Endometrial microvascular endothelial cells (primary cell): ENCODE measurements around the gene GDI1. TPM values are rescaled to one million over a fixed set of nuclear protein-coding genes. Genes with fewer than 3 reads are reported as not detected.

Experiments used
- in situ Hi-C: cut with HindIII; loops from 2 replicates; pipeline ENCODE4 v1.10.0; 2017; ENCODE audit warnings: low sequenced_read_pairs, low pct_unique_long_range_greater_than_20kb; ENCODE audit errors: inconsistent ontology term
- total RNA-seq: library from RNA; depleted of rRNA; stranded (reverse); fragments of >200 nt; gene quantifications from one replicate; pipeline ENCODE4 v1.2.3, GENCODE V29; 2015; ENCODE audit errors: inconsistent ontology term

GDI1 gene
- total RNA-seq, 1 donor from 2014 or later = 110 TPM

DNA sequence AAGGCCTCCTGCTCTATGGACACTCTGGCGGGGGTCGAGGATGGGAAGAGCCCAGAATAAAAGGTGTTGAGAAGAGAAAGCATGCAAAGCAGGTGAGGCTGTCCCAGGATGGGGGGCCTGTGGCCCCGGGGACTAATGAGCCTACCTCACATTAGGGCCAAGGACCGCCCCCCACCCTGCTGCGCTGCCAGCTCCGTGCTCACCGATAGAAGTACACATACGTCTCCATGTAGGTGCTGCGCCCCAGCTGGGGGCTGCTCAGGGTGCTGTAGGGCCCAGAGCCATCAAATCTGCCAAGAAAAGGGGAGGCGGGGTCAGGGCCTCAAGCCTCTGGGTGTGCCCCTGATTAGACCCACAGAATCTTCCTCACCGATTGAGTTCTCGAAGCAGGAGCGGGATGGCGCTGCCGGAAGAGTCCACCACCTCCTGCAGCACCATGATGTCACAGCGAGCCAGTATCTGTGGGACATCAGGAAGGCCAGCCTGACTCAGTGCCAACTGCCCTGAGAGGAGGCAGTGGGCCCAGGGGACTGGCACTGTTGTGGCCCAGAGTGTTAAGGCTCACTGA, 32.2 kb upstream of the GDI1 start:
- in situ Hi-C loops = no loop called here

DNA sequence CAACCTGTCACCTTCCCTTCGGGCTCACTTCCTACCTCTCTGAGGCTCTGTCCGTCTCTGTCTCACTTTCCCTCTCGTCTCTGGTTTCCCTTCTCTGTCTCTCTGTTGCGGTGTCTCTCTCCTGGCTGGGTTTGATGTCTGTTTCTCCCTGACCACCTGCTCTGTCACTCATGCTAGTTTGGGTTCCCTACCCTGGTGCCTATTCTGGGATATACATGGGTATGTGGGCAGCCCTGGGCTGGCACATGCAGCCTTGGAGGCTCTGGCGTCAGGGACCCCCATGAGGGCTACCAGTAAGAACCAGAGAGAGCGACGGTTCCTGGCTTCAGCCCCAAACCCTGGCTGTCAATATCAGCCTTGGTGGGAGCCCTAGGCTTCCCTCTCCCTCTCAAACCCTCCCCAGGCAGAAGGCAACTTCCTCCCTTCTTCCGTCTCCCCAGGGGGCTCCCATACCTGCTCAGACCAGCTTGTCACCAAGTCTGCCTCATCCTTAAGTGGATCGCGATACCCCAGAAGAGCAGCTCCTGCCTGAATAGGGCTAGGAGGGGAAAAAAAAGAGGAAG, 28.2 kb upstream of the GDI1 start:
- in situ Hi-C loops = no loop called here

DNA sequence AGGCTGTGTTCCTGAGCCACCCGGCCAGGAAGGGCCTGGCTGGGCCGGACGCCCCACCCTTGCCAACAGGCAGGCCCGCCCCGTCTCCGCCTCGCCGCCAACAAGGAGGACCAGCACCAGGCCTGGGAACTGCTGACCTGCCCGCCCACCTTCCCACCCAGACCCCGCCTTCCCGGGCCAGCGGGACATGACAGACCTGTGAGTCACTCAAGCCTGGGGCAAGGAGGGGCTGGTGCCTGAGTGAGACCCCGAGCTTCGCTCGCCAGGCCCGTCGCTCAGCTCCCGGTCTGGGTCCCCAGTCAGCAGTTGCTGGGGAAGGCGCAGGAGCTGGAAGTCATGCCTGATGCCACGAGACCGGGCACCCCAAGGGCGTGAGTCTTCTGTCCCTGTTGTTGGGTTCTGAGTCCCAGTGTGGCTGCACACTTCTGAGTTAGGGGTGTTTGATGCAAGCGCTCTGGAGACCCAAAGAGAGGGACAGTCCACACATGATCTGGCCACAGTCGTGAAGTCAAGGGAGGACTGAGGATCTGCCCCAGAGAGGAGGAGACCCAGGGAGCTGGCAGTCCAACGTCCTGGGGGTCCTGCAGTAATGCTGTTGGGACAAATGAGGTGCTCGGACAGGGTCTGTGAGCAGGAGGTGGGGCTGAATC, 27.6 kb upstream of the GDI1 start, which contains the start of gene DNASE1L1:
TSS of gene DNASE1L1 (minus strand) at position 33 of the 650 bp plus-strand sequence. CDS start 3,686 bp downstream, outside the sequence.
- in situ Hi-C loops = no loop called here

DNA sequence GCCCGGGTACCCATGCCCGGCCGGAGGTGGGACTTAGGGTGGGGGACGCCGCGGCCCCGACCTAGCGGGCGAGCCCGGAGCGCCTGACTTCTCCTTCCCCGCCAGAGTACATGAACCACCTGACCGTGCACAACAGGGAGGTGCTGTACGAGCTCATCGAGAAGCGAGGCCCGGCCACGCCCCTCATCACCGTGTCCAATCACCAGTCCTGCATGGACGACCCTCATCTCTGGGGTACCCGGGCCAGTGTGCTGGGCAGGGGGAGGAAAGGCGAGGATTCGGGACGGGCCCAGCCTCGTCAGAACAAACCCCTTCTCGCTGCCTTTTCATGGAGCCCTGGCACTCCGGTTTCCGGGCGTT, 25.0 kb upstream of the GDI1 start:
- in situ Hi-C loops = no loop called here

DNA sequence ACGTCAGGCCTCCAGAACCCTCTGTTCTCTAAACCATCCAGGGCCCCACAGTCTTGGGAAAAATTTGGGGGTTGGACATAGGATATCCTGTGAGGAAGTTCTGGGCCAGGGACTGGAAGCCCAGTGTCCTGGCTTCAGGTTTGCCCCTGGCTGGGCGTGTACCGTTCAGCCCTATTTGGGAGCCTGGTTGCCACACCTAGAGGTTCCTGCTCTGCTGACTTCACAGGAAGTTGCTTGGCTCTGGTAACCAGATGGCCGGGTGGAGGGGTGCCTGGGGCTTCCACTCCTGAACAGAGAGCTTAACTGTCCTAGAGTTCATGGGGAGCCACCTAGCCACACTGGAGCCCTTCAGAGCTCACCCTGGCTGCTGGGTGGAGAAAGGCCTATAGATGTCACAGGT, 24.5 kb upstream of the GDI1 start:
- in situ Hi-C loops = no loop called here

DNA sequence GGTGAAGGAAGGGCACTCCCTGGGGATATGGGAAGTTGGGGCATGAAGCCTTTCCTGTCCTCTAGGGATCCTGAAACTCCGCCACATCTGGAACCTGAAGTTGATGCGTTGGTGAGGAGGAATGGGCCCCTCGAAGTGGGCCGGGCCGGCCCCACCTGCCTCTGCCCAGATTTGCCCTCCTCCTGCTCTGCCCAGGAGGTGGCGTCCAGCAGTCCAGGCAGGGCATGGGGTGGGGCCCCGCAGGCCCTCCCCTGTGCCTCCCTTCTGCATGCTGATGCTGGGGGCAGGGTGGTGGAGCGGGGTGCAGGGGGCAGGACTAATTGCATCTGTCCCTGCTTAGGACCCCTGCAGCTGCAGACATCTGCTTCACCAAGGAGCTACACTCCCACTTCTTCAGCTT, 23.8 kb upstream of the GDI1 start:
- in situ Hi-C loops = no loop called here

DNA sequence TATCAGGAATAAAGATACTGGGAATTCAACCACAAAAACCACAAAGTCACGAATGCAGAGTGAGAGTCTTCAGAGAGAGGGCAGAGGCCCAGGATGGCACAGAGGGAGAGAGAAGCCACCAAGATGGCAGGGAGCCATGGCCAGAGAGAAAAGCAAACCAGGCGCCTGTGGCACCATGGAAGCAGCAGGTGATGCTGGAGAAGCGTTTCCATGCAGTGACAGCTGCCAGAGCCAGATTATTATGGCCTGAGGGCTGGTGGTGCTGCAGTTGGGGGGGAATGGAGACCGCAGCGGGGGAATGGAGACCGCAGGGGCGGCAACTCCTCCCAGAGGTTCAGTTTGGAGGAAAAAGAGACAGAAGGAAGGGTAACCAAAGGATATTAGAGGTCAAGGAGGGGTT, 19.8 kb upstream of the GDI1 start:
- in situ Hi-C loops = no loop called here

DNA sequence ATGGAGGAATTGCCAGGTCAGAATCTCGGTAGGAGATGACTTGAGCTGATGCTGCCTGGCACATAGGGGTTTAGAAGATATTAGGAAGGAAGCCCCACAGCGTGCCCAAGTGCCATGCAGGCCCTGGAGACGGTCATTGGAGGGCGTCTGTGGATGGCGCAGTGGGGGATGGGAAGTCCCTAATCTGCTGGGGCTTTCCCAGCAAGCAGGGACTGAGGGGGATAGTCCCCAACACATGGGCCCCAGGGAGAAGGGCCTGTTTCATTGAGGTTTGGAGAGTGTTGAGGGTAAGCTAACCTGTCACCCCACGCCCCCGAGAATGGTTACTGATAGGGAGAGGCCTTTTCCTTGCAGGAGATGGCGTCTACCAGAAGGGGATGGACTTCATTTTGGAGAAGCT, 17.8 kb upstream of the GDI1 start:
- in situ Hi-C loops = no loop called here

DNA sequence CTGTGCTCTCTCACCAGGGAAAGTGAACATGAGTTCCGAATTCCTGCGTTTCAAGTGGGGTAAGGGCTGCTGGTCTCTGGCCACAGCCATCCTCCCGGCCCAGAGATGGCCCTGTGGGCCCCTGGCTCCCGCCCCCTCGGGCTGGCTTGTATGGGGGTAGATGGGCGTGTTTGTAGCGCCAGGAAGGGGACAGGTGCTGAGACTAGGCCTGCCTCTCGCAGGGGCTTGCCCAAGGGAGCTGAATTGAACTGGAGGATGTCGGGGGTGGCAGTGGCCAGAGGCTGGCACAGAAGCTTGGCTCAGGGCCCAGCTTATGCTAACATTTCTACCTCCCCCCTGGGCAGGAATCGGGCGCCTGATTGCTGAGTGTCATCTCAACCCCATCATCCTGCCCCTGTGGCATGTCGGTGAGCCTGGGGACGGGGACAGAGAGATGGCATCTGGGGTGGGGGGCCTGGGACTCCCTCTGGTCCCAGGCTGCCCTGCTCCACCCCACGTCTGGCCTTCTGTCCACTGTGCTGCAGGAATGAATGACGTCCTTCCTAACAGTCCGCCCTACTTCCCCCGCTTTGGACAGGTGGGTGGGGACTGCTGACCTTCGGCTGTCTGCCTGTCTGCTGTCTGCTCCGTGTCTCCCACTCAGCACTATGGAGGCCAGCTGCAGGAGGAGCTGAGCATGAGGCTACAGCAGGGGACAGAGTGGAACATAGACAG, 17.1 kb upstream of the GDI1 start:
- in situ Hi-C loops = no loop called here

DNA sequence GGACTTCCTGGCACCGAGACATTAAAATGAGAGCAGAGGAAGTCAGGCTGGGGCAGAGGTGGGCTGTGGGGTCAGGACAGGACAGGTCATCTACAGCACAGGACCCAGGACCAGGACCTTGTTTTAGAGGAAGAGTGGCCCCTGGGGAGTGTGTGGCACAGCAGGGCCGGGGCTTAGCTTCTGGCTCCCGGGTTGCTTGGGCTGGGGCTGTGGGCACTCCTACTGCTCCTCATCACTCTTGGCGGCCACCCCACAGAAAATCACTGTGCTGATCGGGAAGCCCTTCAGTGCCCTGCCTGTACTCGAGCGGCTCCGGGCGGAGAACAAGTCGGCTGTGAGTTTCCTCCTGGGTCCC, 16.6 kb upstream of the GDI1 start:
- in situ Hi-C loops = no loop called here

DNA sequence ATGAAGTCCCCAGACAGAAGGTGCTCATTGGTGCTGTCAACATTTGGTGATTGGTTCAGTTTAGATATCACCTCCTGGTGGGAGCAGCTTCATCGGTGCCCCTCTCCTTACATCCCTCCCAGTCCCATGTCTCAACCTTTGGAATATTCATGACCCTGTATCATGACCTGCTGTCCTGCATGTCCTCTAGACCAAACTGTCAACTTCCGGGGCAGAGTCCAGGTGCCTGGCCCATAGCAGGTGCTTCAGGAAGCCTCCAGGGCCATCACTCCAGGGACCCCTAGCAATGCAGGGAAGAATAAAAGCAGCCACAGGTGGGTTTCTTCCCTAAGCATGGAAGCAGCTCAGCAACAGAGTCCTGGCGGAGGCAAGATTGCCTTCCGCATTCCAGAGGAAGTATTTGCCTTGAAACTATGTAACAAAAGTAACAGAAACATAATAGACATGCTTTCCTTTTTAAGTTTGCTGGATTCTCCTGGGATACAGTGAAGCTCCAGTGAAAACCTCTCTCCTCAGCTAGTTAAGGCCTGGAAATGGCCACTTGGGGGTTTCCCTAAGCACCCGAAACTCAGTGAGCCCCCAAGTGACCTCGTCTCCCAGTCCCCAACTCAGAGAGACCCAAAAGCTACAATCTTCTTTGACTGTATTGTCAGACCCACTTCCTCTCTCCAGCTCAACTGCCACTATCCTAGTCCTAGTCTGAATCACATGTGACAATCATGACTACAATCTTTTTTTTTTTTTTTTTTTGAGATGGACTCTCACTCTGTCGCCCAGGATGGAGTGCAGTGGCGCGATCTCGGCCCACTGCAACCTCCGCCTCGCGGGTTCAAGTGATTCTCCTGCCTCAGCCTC, 9.8 kb upstream of the GDI1 start:
- in situ Hi-C loops = no loop called here

DNA sequence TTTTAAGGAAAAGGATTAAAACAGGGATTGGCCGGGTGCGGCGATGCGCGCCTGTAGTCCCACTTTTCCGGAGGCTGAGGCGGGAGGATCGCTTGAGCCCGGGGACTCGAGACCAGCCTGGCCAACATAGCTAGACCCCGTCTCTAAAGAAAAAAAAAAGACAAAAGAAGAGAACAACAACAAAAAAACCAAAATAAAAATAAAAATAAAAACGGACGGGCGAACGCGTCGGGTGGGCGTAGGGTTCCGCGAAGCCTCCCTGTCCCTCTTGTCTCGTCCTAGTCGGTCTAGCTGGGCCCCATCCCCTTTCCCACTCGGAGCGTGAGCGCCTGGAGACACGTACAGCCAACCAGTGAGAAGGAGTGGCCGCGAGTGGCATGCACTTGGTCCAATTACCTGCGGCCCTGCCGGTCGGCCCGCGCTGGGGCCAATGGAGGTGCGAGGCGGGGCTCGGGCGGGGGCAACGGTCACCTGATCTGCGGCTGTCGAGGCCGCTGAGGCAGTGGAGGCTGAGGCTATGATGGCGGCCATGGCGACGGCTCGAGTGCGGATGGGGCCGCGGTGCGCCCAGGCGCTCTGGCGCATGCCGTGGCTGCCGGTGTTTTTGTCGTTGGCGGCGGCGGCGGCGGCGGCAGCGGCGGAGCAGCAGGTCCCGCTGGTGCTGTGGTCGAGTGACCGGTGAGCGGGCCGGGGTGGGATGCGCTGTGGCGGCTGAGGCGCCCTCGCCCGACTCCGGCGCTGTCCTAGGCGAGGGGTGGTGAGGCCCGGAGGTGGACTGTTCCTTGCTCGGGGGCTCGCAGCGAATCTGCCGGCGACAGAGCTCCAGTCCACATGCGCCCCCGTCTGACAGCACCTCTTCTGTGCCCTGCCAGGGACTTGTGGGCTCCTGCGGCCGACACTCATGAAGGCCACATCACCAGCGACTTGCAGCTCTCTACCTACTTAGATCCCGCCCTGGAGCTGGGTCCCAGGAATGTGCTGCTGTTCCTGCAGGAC, 8.5 kb upstream of the GDI1 start, which contains the start of gene ATP6AP1:
TSS of gene ATP6AP1 (plus strand) at position 502 of the 996 bp plus-strand sequence. CDS start at position 518, 16 bp downstream.
- in situ Hi-C loops = no loop called here

DNA sequence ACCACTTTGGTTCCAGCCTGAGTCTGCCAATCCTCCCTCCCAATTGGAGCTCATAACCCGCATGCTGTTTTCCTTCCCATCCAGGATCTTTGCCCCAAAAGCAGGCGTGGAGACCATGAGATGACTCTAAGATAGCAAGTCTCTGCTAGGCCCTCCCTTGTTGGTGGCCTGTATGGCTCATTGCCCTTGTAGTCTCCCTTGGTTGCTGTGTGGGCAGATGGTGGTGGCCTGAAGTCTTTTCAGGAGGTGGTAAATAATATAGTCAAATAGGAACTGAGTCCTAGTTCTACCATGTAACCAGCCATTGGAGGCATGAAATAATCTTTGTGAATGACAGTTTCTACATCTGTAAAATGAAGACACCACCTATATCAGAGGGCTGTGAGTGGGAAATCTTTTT, 7.2 kb upstream of the GDI1 start:
- in situ Hi-C loops = no loop called here

DNA sequence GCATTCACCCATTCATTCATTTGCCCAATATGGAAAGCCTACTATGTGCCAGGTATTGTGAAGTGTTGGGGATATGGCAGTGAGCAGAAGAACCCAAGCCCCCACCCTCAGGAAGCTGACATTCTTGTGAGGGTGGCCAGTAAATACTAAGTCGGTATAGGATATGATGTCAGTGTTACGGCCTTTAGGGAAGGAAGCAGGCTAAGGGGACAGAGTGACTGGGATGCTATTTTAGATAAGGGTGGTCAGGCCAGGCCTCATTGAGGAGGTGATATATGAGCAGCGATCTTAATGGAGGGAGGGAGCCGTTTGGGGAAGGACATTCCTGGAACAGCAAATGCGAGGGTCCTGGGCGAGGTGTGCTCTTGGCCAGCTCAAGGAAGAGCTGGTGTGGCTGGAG, 6.5 kb upstream of the GDI1 start:
- in situ Hi-C loops = no loop called here

DNA sequence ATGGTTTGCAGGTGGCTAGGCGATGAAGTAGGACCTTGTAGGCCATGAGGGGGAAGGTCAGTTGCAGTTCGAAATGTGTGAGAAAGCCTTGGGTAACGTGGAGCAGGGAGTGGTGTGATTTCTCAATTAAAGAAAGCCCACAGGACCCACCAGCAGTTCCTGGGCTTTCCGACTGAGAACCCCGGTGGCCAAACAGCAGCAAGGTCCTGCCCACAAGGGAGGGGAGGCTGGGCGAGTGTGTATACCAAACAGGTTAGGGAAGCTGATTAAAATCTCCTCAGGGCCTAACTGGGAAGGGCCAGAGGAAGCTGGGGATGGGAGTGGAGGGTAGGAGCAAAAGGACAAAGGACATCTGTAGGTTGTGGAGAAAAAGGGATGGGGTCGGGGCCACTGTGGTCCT, 6.0 kb upstream of the GDI1 start:
- in situ Hi-C loops = no loop called here

DNA sequence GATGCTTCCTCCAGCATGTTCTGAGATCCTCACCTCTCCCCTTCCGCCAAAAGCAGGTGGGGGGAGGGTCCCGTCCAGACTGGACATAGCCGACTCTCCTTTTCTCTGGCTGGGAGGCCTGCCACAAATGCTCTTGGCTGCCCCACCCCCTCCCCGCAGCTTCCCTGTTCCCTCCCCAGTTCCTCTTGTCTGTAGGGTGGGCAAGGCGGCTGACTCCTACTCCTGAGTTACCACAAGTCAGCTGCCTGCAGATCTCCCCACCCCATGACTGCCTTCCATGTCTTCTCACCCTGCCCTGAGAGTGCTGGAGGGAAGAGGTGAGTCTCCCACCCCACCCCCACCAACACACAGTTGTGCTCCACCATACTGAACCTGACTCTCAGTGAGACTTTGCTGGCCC, 5.6 kb upstream of the GDI1 start:
- in situ Hi-C loops = no loop called here

DNA sequence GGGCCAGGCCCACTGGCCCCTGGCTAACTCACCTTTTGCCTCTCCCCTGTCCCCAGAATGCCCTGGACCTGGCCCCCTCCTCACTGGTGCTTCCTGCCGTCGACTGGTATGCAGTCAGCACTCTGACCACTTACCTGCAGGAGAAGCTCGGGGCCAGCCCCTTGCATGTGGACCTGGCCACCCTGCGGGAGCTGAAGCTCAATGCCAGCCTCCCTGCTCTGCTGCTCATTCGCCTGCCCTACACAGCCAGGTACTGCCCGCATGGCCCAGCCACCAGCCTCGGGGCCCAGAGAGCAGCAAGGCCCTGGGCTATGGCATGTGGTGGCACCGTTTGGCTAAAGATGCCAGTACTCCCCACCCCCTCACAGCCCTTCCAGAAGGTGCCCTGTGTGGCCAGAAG, 4.7 kb upstream of the GDI1 start:
- in situ Hi-C loops = no loop called here

DNA sequence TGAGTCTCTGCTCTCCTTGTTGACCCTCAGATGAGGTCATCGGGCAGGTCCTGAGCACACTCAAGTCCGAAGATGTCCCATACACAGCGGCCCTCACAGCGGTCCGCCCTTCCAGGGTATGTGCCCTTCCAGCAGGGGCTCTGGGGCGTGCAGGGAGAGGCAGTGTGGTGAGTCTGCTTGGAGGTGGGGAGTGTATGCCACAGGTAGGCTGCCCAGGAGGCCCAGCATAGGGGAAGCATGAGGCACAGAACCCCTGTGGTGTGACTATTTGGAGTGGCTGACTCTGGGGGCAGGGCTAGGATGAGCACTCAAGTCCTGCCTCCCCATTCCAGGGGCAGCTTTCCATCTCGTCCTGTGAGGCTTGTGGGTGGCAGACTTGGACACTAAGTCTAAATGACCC, 3.3 kb upstream of the GDI1 start:
- in situ Hi-C loops = no loop called here
